Hematopoietic multipotent progenitor cell treated with erythropoietin and hydrocortisone succinate and interleukin-3 and kit ligand, for 17 days (in vitro differentiated cells): ENCODE results near the gene LRRC42.

Experiments used
- DNase-seq: peaks from one replicate; pipeline ENCODE4 v3.0.0-alpha.2; 2015; ENCODE audit warnings: low spot score

Gene LRRC42

GRCh38 chr1:54004481-54005049 is 58.4 kb downstream of the LRRC42 start:
- no peak for DNase-seq

GRCh38 chr1:54006508-54006907 is 60.4 kb downstream of the LRRC42 start:
- no peak for DNase-seq

GRCh38 chr1:54007613-54008012 is 61.5 kb downstream of the LRRC42 start:
- no peak for DNase-seq

GRCh38 chr1:54008876-54009275 is 62.7 kb downstream of the LRRC42 start:
- DNase-seq, result no peak

GRCh38 chr1:54009406-54009805 is 63.3 kb downstream of the LRRC42 start:
- no peak for DNase-seq

DNA sequence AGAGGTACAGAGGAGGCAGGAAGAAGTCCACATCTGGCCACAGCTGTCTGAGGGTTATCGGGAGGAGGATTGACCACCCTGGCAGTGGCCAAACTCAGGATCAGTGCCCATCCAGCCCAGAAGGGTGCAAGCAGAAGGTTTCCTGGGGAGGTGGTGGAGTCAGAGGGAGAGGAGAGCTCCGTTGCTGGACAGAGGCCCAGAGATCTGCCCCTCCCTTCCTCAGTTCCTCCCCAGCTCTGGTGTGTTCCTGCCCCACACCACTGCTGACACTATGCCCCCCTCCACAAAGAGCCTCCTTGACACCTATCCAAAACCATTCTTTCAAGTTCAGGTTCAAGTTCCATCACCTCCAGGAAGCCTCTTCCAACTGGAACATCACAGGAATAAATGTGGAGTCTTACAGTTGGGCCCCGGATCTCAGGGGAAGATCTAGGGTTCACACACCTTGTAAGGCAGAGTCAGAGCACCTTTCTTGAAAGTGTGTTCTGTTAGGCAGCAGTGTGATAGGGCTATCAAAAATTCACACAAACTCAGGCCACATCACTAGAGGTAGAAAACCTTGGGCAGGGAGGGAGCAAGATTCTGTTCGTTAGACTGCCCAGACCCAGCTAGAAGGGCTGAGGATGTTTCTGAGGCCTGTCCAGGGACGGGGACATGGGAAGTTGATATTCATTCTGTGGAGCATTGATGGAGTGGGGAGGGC is 64.4 kb downstream of the LRRC42 start:
- DNase-seq, result no peak

DNA sequence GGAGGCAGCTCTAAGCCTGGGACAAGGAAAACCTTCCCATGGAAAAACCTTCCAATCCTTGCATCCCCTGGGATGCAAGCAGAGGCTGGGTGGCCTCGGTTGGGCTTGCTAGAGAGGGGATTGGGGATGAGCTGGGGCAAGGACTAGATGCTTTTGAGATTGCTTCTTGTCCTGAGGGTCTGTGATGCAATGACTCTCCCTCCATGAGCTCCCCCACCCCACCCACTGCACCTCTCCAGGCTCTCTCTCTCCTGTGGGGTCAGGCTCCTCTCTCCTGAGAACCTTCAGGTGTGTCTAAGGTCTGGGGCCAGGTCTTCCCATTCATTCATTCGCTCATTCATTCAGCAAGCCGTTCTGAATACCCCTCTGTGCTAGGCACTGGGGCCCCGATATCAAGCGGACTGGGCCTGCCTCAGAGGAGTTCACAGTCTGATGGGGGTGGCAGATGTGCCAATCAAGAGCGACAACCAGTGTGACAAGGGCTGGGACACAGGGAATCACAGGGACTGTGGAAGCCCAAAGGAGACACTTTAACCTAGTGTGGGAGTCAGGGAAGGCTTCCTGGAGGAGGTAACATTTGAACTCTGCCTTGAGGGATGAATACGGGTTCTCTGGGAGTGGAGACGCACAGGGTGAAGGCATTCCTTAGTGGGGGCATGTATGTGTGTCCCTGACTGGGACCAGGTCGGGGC is 65.3 kb downstream of the LRRC42 start:
- DNase-seq, result no peak

DNA sequence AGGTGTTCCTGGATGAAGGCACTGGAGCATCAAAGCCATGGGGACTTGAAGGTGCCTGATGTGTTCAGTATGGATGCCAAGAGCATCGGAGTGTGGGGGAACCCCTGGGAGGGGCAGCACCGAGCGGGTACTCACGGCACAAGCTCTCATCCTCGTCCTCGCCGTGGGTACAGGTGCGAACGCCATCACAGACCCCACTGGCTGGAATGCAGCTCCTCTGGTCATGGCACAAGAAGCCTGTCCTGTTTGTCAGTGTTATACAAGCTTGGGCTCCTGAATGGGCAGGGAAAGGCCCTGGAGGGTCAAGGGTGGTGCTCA is 65.8 kb downstream of the LRRC42 start:
- DNase-seq, result no peak

DNA sequence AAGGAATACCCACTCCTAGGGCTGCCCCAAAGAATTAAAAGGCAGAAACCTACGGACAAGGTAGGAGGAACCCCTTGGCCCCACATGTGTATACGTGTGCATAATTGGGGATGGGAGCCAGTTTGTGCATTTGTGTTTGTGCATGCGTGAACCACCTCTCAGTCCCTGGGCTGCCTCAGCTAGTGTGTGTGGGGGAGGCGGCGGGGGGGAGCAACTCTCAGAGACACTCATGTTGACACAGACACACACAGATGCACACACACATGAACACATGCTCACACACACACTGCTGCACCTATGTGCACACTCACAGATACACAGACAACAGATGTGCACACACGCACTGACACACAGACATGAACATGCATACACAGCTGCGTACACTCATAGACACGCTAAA is 66.7 kb downstream of the LRRC42 start:
- DNase-seq, result no peak

DNA sequence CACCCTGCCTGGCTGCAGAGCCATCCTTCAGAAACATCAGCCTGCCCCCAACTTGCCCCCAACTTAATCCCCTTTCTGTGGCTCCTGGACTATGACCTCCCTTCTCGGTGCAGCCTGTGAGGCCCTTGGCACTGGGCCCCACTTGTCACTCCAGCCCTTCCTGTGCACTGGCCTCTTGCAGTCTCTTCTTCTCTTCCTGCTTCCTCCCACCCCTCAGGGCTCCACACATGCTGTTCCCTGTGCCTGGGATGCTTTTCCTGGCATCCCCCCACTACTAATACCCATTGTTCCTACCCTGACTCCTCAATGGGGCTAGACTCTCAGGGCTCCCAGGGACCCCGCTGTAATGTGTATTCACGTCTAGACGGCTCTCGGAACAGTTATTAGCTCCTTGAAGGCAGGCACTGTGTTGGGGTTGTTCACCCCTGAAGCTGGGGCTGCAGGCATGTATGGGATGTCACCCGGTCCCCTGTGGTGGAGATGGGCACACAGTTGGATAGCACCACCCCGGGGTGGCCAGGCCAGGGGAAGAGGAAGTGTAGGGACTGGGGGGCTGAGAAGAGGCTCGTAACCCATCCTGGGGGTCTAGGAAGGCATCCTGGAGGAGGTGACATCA is 67.4 kb downstream of the LRRC42 start:
- DNase-seq, result no peak

DNA sequence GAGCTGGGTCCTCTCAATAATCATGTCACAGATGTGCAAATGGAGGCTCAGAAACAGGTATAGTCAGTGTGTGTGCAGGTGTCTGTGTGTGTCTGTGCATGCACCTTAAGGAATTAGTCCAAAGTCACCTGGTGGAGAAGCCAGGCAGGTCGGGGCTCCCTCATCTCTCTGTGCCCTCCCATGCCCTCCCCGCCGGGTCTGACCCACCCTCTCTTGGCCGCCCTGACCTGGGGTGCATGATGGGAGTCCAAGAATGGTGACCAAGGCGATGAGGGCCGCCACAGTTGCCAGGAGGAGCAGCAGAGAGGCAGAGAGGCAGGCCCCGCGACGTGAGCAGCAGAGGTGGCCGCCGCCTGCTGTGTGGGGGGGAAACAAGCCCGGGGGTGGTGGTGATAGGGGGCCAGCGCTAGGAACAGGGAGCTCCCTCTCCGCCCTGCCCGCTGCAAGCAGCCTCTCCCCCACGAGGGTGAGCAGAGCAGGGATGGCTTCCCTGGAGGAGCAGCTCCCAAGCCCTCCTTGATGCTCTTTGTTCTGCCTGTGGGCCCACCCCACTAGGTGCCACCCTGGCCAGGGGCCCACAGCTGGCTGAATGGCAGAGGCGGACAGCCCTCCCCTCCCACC is 68.0 kb downstream of the LRRC42 start:
- no peak for DNase-seq

- no peak for DNase-seq
Observed at GRCh38 chr1:54016343-54017282, 70.5 kb downstream of the LRRC42 start.
